ENCODE results near the gene M6PR.

The M6PR gene

GRCh38 chr12:8949342-8950220, at the start of gene M6PR:
M6PR (minus strand) TSS chr12:8949645; CDS start chr12:8946404, 3,241 bp downstream.
- Histone ChIP-seq H3K36me3 (peaks cover 25% of the 10 kb centered on the region), H3K27me3 (ENCODE audit: insufficient read depth, low read depth, severe bottlenecking) (no peaks in the 10 kb centered on the region), H3K4me3 (ENCODE audit: low read depth, low read length) (peak within 1 kb of the TSS; percentile 59), H3K9me3 (ENCODE audit: severe bottlenecking) (no peaks in the 10 kb centered on the region), H3K27ac (peak within 1 kb of the TSS; percentile 99)
- DNase-seq = peak; percentile 95
- peak; percentile 86 for TF ChIP-seq CTCF (IDR thresholded peaks at IDR 0.05; ENCODE audit: low read depth, low read length)

GRCh38 chr12:8996682-8997405, 47.4 kb upstream of the M6PR start:
- Histone ChIP-seq H3K27ac (no peak overlapping the region), H3K9me3 (ENCODE audit: severe bottlenecking) (no peaks in the 10 kb centered on the region), H3K27me3 (ENCODE audit: insufficient read depth, low read depth, severe bottlenecking) (no peaks in the 10 kb centered on the region), H3K36me3 (no peaks in the 10 kb centered on the region), H3K4me3 (ENCODE audit: low read depth, low read length) (no peak overlapping the region)
- no peak for TF ChIP-seq CTCF (IDR thresholded peaks at IDR 0.05; ENCODE audit: low read depth, low read length)
- DNase-seq = no peak

- H3K27ac ChIP-seq = no peak overlapping the region
- no peaks in the 10 kb centered on the region for H3K9me3 ChIP-seq (ENCODE audit: severe bottlenecking)
- no peak for DNase-seq
- no peak for TF ChIP-seq CTCF (IDR thresholded peaks at IDR 0.05; ENCODE audit: low read depth, low read length)
- H3K36me3 ChIP-seq = no peaks in the 10 kb centered on the region
- H3K4me3 ChIP-seq (ENCODE audit: low read depth, low read length) = no peak overlapping the region
- H3K27me3 ChIP-seq (ENCODE audit: insufficient read depth, low read depth, severe bottlenecking) = no peaks in the 10 kb centered on the region
Observed at GRCh38 chr12:8995021-8995775, 45.8 kb upstream of the M6PR start.

GRCh38 chr12:8993827-8994226, 44.4 kb upstream of the M6PR start:
- H3K27me3 ChIP-seq (ENCODE audit: insufficient read depth, low read depth, severe bottlenecking) = no peaks in the 10 kb centered on the region
- H3K36me3 ChIP-seq = no peaks in the 10 kb centered on the region
- no peaks in the 10 kb centered on the region for H3K9me3 ChIP-seq (ENCODE audit: severe bottlenecking)
- no peak for DNase-seq
- H3K27ac ChIP-seq = no peak overlapping the region
- TF ChIP-seq CTCF (IDR thresholded peaks at IDR 0.05; ENCODE audit: low read depth, low read length) = no peak
- H3K4me3 ChIP-seq (ENCODE audit: low read depth, low read length) = no peak overlapping the region

GRCh38 chr12:8991371-8992345, 42.2 kb upstream of the M6PR start:
- Histone ChIP-seq H3K27me3 (ENCODE audit: insufficient read depth, low read depth, severe bottlenecking) (no peaks in the 10 kb centered on the region), H3K4me3 (ENCODE audit: low read depth, low read length) (no peak overlapping the region), H3K27ac (no peak overlapping the region), H3K9me3 (ENCODE audit: severe bottlenecking) (no peaks in the 10 kb centered on the region), H3K36me3 (no peaks in the 10 kb centered on the region)
- TF ChIP-seq CTCF (IDR thresholded peaks at IDR 0.05; ENCODE audit: low read depth, low read length) = no peak
- no peak for DNase-seq

Data from WERI-Rb-1 (cell line).